GM23338 (cell line): ENCODE data around the gene SP6. TPM values are rescaled to one million over a fixed set of nuclear protein-coding genes. Genes with fewer than 3 reads are reported as not detected.
A peak's percentile ranks its signal among the peaks of the same experiment; 100 is the strongest.

Experiments used
- ATAC-seq: fragments of 200-7000 bp; cut with Tn5 transposase; 3 replicates; pipeline ENCODE4 v1.9.1; 2020
- DNase-seq: peaks from one replicate; pipeline ENCODE4 v3.0.0-alpha.2; 2015; ENCODE audit warnings: low spot score
- H2AFZ ChIP-seq: fragments of 200-600 bp; sonication (generic); 2 replicates; pipeline ENCODE4 v1.8.0; 2016; ENCODE audit warnings: antibody characterized with exemption, mild to moderate bottlenecking, moderate library complexity
- H3F3A ChIP-seq: fragments of 200-600 bp; sonication (generic); replicated peaks from 2 replicates; pipeline ENCODE4 v1.8.0; 2017; ENCODE audit warnings: antibody characterized with exemption, mixed run types, low read depth
- H3K27ac ChIP-seq: fragments of 200-600 bp; sonication (generic); 2 replicates; pipeline ENCODE4 v1.6.1; 2016; ENCODE audit warnings: low read depth
- H3K27me3 ChIP-seq: fragments of 200-600 bp; sonication (generic); 2 replicates; pipeline ENCODE4 v1.8.0; 2016; ENCODE audit warnings: mild to moderate bottlenecking, mixed run types, moderate library complexity; ENCODE audit not compliant: insufficient read depth
- H3K36me3 ChIP-seq: fragments of 200-600 bp; sonication (generic); 2 replicates; pipeline ENCODE4 v1.8.0; 2016; ENCODE audit warnings: mild to moderate bottlenecking; ENCODE audit not compliant: insufficient read depth
- H3K4me1 ChIP-seq: fragments of 200-600 bp; sonication (generic); 2 replicates; pipeline ENCODE4 v1.8.0; 2016; ENCODE audit warnings: mild to moderate bottlenecking, moderate library complexity; ENCODE audit not compliant: insufficient read depth
- H3K4me2 ChIP-seq: fragments of 200-600 bp; sonication (generic); 2 replicates; pipeline ENCODE4 v1.7.1; 2017; ENCODE audit warnings: mixed run types
- H3K4me3 ChIP-seq: fragments of 200-600 bp; sonication (generic); 2 replicates; pipeline ENCODE4 v1.6.1; 2016; ENCODE audit warnings: mixed run types
- H3K79me2 ChIP-seq: fragments of 200-600 bp; sonication (generic); replicated peaks from 2 replicates; pipeline ENCODE4 v1.8.0; 2017; ENCODE audit warnings: mild to moderate bottlenecking; ENCODE audit not compliant: insufficient read depth
- H3K9me2 ChIP-seq: fragments of 200-600 bp; sonication (generic); 2 replicates; pipeline ENCODE4 v1.8.0; 2017; ENCODE audit not compliant: insufficient read depth
- H4K20me1 ChIP-seq: fragments of 200-600 bp; sonication (generic); replicated peaks from 2 replicates; pipeline ENCODE4 v1.8.0; 2017; ENCODE audit warnings: mild to moderate bottlenecking; ENCODE audit not compliant: insufficient read depth
- H3K27ac Mint-ChIP-seq: 2 replicates; pipeline ENCODE4 v1.8.0; 2020; ENCODE audit warnings: inconsistent platforms, mild to moderate bottlenecking, moderate library complexity, mixed read lengths
- H3K27me3 Mint-ChIP-seq: 3 replicates; pipeline ENCODE4 v1.8.0; 2022; ENCODE audit warnings: low read depth, mild to moderate bottlenecking, moderate library complexity, mixed read lengths, inconsistent platforms; ENCODE audit not compliant: insufficient read depth, poor library complexity
- H3K36me3 Mint-ChIP-seq: 3 replicates; pipeline ENCODE4 v1.8.0; 2021; ENCODE audit warnings: low read depth, mild to moderate bottlenecking, inconsistent platforms, moderate library complexity, mixed read lengths
- H3K4me1 Mint-ChIP-seq: 3 replicates; pipeline ENCODE4 v1.8.0; 2020; ENCODE audit warnings: mild to moderate bottlenecking, inconsistent platforms, mixed read lengths
- H3K4me3 Mint-ChIP-seq: 3 replicates; pipeline ENCODE4 v1.8.0; 2021; ENCODE audit warnings: moderate library complexity, mild to moderate bottlenecking, inconsistent platforms, mixed read lengths
- H3K9me3 Mint-ChIP-seq: 3 replicates; pipeline ENCODE4 v1.8.0; 2020; ENCODE audit warnings: moderate library complexity, mild to moderate bottlenecking, inconsistent platforms, mixed read lengths
- CREB1 ChIP-seq: fragments of 250-450 bp; sonication (Bioruptor Pico); IDR thresholded peaks from 2 replicates; pipeline ENCODE4 v1.5.0; 2020; ENCODE audit warnings: low read depth, mild to moderate bottlenecking, moderate library complexity
- EZH2 ChIP-seq: fragments of 200-600 bp; sonication (generic); IDR thresholded peaks from one replicate; pipeline ENCODE4 v1.8.0; 2017; ENCODE audit warnings: antibody characterized with exemption, mild to moderate bottlenecking, low read depth; ENCODE audit not compliant: unreplicated experiment
- EZH2phosphoT487 ChIP-seq: fragments of 200-600 bp; sonication (generic); IDR thresholded peaks from one replicate; pipeline ENCODE4 v1.8.1; 2018; ENCODE audit warnings: antibody characterized with exemption; ENCODE audit not compliant: unreplicated experiment
- JUNB ChIP-seq: IDR thresholded peaks from one replicate; pipeline ENCODE4 v1.6.1; 2016; ENCODE audit warnings: antibody characterized with exemption; ENCODE audit not compliant: unreplicated experiment
- NANOG ChIP-seq: IDR thresholded peaks from 2 replicates; pipeline ENCODE4 v1.6.1; 2016; ENCODE audit warnings: antibody characterized with exemption, borderline replicate concordance
- ZNF331 ChIP-seq: fragments of 250-450 bp; sonication (Bioruptor Pico); IDR thresholded peaks from 2 replicates; pipeline ENCODE4 v1.5.0; 2020; ENCODE audit warnings: low read depth, mild to moderate bottlenecking, moderate library complexity
- polyA plus RNA-seq: library from polyadenylated mRNA; unstranded; fragments of >200 nt; fragmentation: Nextera tagmentation; extraction: Ambion mirVana; gene quantifications from 2 replicates; pipeline ENCODE4 v1.2.1, GENCODE V29; 2016
- total RNA-seq: library from RNA; depleted of rRNA; stranded (reverse); fragments of >200 nt; shearing (Covaris generic); gene quantifications from 2 replicates; pipeline ENCODE4 v1.2.3, GENCODE V29; 2014
- TF ChIP-seq, protein P1 (sequence below): IDR thresholded peaks from one replicate; pipeline ENCODE4 v1.6.1; 2018; ENCODE audit warnings: antibody characterized with exemption; ENCODE audit not compliant: unreplicated experiment

Gene SP6
- total and polyA plus RNA-seq, 2 experiments from 2014 or later = 0.13 to 1.0 TPM

DNA sequence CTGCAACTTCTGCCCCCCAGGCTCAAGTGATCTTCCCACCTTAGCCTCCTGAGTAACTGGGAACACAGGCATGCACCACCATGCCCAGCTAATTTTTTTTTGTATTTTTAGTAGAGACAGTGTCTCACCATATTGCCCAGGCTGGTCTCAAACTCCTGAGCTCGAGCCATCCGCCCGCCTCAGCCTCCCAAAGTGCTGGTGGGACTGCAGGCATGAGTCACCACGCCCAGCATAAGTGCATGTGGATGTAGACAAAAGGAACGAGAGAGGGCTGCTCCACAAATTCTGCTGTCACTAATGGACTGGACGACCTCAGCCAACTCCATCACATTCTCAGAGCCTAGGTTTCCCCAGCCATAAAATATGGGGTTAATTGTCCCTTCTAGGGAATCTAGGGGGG is 37.3 kb upstream of the SP6 start (continued):
- no peak for TF ChIP-seq EZH2
- TF ChIP-seq NANOG = no peak
- TF ChIP-seq EZH2phosphoT487 = no peak
- no peak for TF ChIP-seq JUNB
- TF ChIP-seq, protein P1, sequence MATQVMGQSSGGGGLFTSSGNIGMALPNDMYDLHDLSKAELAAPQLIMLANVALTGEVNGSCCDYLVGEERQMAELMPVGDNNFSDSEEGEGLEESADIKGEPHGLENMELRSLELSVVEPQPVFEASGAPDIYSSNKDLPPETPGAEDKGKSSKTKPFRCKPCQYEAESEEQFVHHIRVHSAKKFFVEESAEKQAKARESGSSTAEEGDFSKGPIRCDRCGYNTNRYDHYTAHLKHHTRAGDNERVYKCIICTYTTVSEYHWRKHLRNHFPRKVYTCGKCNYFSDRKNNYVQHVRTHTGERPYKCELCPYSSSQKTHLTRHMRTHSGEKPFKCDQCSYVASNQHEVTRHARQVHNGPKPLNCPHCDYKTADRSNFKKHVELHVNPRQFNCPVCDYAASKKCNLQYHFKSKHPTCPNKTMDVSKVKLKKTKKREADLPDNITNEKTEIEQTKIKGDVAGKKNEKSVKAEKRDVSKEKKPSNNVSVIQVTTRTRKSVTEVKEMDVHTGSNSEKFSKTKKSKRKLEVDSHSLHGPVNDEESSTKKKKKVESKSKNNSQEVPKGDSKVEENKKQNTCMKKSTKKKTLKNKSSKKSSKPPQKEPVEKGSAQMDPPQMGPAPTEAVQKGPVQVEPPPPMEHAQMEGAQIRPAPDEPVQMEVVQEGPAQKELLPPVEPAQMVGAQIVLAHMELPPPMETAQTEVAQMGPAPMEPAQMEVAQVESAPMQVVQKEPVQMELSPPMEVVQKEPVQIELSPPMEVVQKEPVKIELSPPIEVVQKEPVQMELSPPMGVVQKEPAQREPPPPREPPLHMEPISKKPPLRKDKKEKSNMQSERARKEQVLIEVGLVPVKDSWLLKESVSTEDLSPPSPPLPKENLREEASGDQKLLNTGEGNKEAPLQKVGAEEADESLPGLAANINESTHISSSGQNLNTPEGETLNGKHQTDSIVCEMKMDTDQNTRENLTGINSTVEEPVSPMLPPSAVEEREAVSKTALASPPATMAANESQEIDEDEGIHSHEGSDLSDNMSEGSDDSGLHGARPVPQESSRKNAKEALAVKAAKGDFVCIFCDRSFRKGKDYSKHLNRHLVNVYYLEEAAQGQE = no peak

DNA sequence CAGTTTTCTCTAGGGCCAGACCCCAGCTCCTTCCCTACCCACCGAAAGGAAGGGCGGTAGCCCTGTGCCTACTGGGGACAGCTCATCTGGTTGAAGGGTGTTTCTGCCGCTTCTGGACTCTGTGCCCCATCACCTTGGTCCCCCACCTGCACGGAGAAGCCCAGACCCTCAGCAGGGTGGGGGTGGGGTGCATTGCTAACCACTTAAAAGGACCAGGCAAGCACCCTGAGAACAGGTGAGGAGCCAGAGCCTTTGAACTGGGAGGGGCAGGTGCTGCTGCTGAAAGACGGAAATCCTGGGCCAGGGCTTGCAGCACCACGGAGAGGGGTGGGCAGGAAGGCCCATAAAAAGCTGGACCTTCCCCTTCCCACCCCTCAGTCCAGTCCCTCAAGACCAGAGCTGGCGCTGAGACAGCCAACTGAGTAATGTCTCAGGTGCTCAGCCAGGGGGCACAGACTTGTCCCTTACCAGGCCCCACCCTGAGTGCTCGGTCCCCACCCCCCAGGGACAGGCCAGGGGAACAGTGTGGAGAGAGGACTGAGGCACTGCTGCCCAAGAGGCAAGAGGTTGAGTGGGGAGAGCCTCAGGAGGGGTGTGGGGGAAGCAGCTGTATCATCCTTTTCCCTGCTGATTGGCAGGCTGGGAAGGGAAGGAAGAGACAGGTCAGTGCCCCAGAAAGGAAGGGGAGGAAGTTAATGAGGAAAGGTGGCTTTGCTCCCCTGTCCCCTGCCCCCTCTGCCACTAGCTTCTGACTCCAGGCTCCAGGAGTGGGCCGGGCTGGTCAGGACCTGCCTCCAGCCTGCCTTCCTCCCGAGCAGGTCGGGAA is 34.2 kb upstream of the SP6 start:
- Mint-ChIP-seq H3K9me3 (no peaks in the 10 kb centered on the region), H3K4me1 (peaks cover 24% of the 10 kb centered on the region), H3K4me3 (no peak overlapping the region), H3K36me3 (no peaks in the 10 kb centered on the region), H3K27ac (no peak overlapping the region), H3K27me3 (peaks cover 20% of the 10 kb centered on the region)
- Histone ChIP-seq H3K4me1 (peaks cover 16% of the 10 kb centered on the region), H3K9me2 (no peaks in the 10 kb centered on the region), H2AFZ (peak overlapping the region; percentile 85), H3K27ac (no peak overlapping the region), H3K79me2 (no peaks in the 10 kb centered on the region), H3K4me3 (no peak overlapping the region), H3K36me3 (no peaks in the 10 kb centered on the region), H3K4me2 (peak overlapping the region; percentile 69), H4K20me1 (no peaks in the 10 kb centered on the region), H3K27me3 (no peaks in the 10 kb centered on the region), H3F3A (0 out of 2 replicates have a peak, but pooled peaks cover 2% of the 10 kb centered on the region)
- TF ChIP-seq EZH2 = no peak
- no peak for TF ChIP-seq ZNF331 (CRISPR knock-in tag)
- TF ChIP-seq CREB1 (CRISPR knock-in tag) = no peak
- TF ChIP-seq, protein P1 = peak; percentile 41
- DNase-seq (peak; percentile 55), ATAC-seq (peak; percentile 38)
